HEK293T (cell line): Measurements from ENCODE around the gene GNB1L.

Experiments
- ARNT ChIP-seq: fragments of 450-650 bp; IDR thresholded peaks from 2 replicates; pipeline ENCODE4 v1.6.1; 2017; ENCODE audit warnings: mild to moderate bottlenecking
- BHLHE40 ChIP-seq: fragments of 450-650 bp; IDR thresholded peaks from 2 replicates; pipeline ENCODE4 v1.6.1; 2016; ENCODE audit warnings: mild to moderate bottlenecking, moderate library complexity, borderline replicate concordance
- FOXA1 ChIP-seq: fragments of 450-650 bp; IDR thresholded peaks from 2 replicates; pipeline ENCODE4 v1.6.1; 2016; ENCODE audit warnings: mild to moderate bottlenecking
- FOXM1 ChIP-seq: fragments of 450-650 bp; IDR thresholded peaks from 2 replicates; pipeline ENCODE4 v1.6.1; 2017; ENCODE audit warnings: mild to moderate bottlenecking, borderline replicate concordance
- L3MBTL2 ChIP-seq: fragments of 450-650 bp; conservative IDR thresholded peaks from 2 replicates; pipeline ENCODE4 v1.6.1; 2016; ENCODE audit warnings: mild to moderate bottlenecking
- TARDBP ChIP-seq: fragments of 450-650 bp; IDR thresholded peaks from 2 replicates; pipeline ENCODE4 v1.6.1; 2016
- TF ChIP-seq, protein P1 (sequence below): fragments of 450-650 bp; IDR thresholded peaks from 2 replicates; pipeline ENCODE4 v1.6.1; 2016

DNA sequence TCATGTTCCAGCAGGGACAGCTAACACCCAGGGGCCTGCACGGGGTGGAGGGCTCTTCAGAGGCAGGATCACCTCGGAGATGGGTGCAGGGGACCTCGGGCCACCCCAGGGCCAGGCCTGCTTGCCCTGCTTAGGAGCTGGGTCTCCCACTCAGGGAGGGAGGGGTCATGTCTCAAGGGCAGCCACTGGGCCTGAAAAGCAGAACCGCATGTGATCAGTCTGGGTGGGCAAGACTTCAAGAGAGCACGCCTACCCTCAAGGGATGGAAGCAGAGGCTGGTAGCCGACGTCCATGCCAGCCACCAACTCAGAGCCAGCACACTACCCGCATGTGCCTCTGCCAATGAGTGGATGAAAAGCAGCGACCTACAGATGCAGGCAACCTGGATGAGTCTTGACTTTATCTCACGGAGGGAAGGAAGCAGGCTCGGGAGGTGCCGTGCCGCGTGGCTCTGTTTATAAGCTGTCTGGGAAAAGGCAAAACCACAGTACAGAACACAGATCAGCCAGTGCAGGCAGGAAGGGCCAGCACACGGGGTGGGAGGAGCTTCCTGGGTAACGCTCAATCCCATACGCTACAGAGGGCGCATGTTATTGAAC, 78.1 kb downstream of the GNB1L start:
- TF ChIP-seq BHLHE40, result no peak
- no peak for TF ChIP-seq TARDBP
- no peak for TF ChIP-seq L3MBTL2
- TF ChIP-seq FOXA1, result no peak
- TF ChIP-seq ARNT, result no peak
- TF ChIP-seq, protein P1, sequence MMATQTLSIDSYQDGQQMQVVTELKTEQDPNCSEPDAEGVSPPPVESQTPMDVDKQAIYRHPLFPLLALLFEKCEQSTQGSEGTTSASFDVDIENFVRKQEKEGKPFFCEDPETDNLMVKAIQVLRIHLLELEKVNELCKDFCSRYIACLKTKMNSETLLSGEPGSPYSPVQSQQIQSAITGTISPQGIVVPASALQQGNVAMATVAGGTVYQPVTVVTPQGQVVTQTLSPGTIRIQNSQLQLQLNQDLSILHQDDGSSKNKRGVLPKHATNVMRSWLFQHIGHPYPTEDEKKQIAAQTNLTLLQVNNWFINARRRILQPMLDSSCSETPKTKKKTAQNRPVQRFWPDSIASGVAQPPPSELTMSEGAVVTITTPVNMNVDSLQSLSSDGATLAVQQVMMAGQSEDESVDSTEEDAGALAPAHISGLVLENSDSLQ, result no peak
- no peak for TF ChIP-seq FOXM1
